Measurements from ENCODE around the gene ZNF639. TPM values are rescaled to one million over a fixed set of nuclear protein-coding genes. Genes with fewer than 3 reads are reported as not detected.

ZNF639 gene, protein sequence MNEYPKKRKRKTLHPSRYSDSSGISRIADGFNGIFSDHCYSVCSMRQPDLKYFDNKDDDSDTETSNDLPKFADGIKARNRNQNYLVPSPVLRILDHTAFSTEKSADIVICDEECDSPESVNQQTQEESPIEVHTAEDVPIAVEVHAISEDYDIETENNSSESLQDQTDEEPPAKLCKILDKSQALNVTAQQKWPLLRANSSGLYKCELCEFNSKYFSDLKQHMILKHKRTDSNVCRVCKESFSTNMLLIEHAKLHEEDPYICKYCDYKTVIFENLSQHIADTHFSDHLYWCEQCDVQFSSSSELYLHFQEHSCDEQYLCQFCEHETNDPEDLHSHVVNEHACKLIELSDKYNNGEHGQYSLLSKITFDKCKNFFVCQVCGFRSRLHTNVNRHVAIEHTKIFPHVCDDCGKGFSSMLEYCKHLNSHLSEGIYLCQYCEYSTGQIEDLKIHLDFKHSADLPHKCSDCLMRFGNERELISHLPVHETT
- total RNA-seq = 38.6 and 40.4 TPM in 2 replicates

DNA sequence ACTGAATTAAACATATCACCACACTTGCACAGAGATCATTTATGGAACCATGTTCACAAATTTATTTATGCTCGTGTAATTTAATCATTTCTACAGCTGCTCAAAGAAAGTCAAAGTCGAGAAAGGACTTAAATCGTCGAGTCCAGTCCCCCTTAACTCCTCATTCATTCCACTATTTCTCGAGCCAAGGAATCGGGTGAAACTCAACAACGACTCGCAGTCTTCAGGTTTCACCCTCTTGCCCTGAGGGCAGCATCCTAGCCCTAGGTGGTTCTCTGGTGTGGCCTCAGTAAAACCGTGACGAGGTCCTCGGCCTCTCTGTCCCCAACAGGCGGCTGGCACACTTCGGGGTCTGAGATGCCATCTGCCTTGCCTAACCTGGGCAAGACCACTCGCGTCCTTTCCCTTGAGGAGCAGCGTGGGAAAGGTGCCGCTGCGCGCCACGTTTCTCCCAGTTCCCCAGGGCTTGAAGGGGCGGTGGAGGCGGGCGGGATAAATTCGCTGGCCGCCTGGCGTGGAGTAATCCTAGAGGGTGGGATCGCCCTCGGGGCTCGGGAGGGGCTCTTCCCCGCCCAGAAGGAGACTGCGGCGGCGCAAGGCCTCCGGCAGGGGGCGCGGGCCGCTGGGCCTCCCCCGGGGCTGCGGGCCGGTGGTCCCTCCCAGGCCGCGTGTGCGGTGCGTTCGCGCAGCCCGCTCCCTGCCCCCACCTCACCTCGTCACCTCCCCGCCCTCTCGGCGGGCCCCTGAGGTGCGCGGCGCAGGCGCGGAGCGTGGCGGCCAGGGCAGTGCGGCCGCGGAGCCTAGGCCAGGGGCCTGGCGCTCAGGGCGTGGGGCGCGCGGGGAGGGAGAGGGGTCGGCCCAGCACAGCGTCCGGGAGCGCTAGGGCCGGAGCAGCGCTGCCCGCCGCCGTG lies at the start of gene ZNF639:
TSS of gene ZNF639 (plus strand) at position 746 of the 911 bp plus-strand sequence. CDS start 5,263 bp downstream, outside the sequence.

DNA sequence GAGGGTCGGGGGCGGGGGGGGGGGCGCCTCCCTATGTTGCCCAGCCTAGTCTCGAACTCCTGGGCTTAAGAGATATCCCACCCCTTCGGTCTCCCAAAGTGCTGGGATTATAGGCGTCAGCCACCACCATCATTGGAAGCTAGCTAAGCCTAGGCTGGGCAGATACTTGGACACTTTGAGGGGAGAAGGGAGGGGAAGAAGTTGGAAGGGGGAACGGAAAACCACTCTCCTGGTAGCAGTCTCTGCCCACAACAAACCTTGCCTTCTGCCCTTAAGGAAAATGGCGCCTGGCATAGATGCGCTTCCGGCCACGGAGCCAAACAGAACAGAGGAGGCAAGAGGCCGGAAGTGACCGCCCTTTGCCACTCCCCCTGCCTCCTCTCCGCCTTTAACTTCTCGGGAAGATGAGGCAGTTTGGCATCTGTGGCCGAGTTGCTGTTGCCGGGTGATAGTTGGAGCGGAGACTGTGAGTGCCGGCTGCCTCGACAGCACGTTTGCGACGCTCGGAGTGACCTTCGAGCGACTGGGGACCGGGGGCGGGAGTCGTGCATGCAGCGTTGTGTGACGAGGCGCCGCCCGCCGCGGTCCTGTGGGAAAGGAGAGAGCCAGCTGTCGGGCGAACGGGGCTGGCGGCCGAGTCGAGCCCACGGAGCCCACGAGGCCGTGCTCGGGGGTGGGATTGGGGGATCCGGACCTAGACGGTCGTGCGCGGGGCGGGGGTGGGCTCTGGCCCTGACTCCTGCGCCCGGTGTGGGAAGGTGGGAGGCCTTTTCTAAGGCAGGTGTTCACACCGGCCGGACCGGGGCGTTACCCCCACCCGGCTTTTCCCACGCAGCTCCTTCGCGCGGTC lies 24.7 kb downstream of the ZNF639 start, which contains the start of gene MFN1:
TSS of gene MFN1 (plus strand) at position 365 of the 850 bp plus-strand sequence. CDS start 1,143 bp downstream, outside the sequence.

Other genes starting within 250 kb of the ZNF639 start
- 11.8 and 36.5 TPM in 2 replicates for gene PIK3CA, start 174.7 kb upstream of the ZNF639 start, total RNA-seq
- 0.71 and 2.9 TPM in 2 replicates for gene KCNMB3, start 71.9 kb upstream of the ZNF639 start, total RNA-seq
- 38.9 and 40.4 TPM in 2 replicates for gene MFN1, start 24.7 kb downstream of the ZNF639 start, total RNA-seq
- 51.2 and 55.9 TPM in 2 replicates for gene GNB4, start 128.4 kb downstream of the ZNF639 start, total RNA-seq
- 58.5 and 97.1 TPM in 2 replicates for gene ACTL6A, start 239.9 kb downstream of the ZNF639 start, total RNA-seq